HUES6 (cell line): ENCODE data around the gene DYNC1LI2.

Source experiments
- H3K27ac ChIP-seq: 2 replicates; pipeline ENCODE4 v1.7.0; 2013; ENCODE audit warnings: low read depth, mild to moderate bottlenecking, low read length, inconsistent platforms
- H3K27me3 ChIP-seq: 2 replicates; pipeline ENCODE4 v1.6.1; 2013; ENCODE audit warnings: low read length; ENCODE audit not compliant: control insufficient read depth, insufficient read depth
- H3K36me3 ChIP-seq: 2 replicates; pipeline ENCODE4 v1.6.1; 2013; ENCODE audit warnings: low read length; ENCODE audit not compliant: control insufficient read depth, insufficient read depth
- H3K4me1 ChIP-seq: 2 replicates; pipeline ENCODE4 v1.6.1; 2013; ENCODE audit warnings: low read length; ENCODE audit not compliant: control insufficient read depth, insufficient read depth
- H3K4me3 ChIP-seq: 2 replicates; pipeline ENCODE4 v1.5.1; 2013; ENCODE audit warnings: low read depth, low read length
- H3K9ac ChIP-seq: one replicate; pipeline ENCODE4 v1.6.1; 2013; ENCODE audit warnings: mild to moderate bottlenecking, low read length
- H3K9me3 ChIP-seq: 2 replicates; pipeline ENCODE4 v1.6.1; 2013; ENCODE audit warnings: low read depth, low read length; ENCODE audit not compliant: control insufficient read depth, insufficient read depth

DYNC1LI2 gene

GRCh38 chr16:66713076-66713475, 38.3 kb downstream of the DYNC1LI2 start:
- peaks cover 9% of the 10 kb centered on the region for H3K36me3 ChIP-seq
- H3K27me3 ChIP-seq, result no peaks in the 10 kb centered on the region
- H3K27ac ChIP-seq, result no peak overlapping the region
- no peak overlapping the region for H3K9ac ChIP-seq
- H3K4me3 ChIP-seq, result no peak overlapping the region
- H3K4me1 ChIP-seq, result peaks cover 5% of the 10 kb centered on the region; the same call in 1 of the 2 replicates
- peaks cover 4% of the 10 kb centered on the region; the same call in 1 of the 2 replicates for H3K9me3 ChIP-seq

DNA sequence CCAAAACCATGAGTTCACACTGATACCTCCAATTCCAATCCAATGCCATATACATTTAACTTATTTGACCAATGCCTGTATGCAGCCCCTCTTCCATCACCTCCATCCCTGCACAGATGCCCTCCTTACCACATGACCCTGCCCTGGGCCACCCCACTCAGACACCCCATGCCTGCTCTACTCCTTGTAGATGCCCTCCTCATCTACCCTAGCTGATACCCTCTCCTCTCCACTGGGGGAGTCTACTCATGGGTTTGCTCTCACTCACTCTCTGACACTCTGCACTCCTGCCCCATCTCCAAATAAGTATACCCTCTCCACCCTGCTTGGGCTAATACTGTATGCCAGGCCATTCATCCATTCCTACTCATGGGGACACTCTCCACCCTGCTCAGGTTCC, 38.9 kb downstream of the DYNC1LI2 start:
- Histone ChIP-seq H3K9me3 (peaks cover 4% of the 10 kb centered on the region; the same call in 1 of the 2 replicates), H3K36me3 (peaks cover 4% of the 10 kb centered on the region; the same call in 1 of the 2 replicates), H3K4me3 (no peak overlapping the region), H3K27ac (no peak overlapping the region), H3K27me3 (no peaks in the 10 kb centered on the region), H3K4me1 (no peaks in the 10 kb centered on the region), H3K9ac (no peak overlapping the region)

- Histone ChIP-seq H3K9me3 (peaks cover 4% of the 10 kb centered on the region; the same call in 1 of the 2 replicates), H3K4me3 (no peak overlapping the region), H3K27me3 (no peaks in the 10 kb centered on the region), H3K36me3 (no peaks in the 10 kb centered on the region), H3K9ac (no peak overlapping the region), H3K4me1 (peaks cover 4% of the 10 kb centered on the region), H3K27ac (no peak overlapping the region)
Measured at GRCh38 chr16:66711581-66711980, 39.8 kb downstream of the DYNC1LI2 start.

DNA sequence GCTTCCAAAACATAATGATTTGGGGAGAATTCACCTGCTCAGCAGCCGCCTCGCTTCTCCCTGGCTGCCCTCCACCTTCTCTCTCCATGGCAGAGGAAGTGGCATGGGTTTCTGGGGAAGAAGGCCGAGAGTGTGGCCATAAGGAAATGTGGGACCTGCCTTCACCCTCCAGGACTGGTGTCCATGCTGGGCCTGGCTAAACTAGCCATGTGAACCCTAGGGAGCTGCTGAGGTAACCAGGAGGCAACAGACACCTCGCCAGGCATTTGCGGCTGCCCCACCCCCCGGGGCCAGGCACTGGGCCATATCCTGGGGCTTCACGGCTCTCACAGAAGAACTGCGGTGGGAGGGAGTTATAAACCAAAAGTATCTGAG, 44.9 kb downstream of the DYNC1LI2 start:
- Histone ChIP-seq H3K4me3 (no peak overlapping the region), H3K9ac (no peak overlapping the region), H3K9me3 (no peaks in the 10 kb centered on the region), H3K36me3 (no peaks in the 10 kb centered on the region), H3K27ac (no peak overlapping the region), H3K4me1 (peaks cover 10% of the 10 kb centered on the region), H3K27me3 (no peaks in the 10 kb centered on the region)

DNA sequence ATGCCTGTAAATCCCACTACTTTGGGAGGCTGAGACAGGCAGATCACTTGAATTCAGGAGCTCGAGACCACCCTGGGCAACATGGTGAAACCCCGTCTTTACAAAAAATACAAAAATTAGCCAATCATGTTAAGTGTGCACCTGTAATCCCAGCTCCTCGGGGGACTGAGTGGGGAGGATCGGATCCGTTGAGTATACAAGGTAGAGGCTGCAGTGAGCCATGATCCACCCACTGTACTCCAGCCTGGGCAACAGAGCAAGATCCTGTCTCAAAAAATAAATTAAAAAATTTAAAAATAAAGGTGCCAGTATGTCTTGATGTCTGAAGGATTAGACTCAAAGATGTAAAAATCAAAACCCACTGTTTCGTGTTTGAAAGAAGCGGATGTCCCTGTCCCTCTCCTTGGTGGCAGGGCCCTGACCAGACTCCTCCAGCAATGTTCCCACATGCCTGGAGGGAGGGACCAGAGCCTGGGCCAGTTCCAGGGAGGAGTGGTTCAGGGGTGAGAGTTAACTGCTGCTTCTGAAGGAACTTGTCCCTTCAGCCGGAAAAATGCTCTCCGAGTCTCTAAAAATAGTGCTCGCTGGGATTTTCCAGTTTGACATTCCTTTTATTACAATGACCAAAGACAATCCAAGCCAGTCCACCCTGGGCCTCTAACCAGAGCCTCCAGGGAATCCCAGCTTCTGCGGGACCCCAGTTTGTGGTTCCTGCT, 45.5 kb downstream of the DYNC1LI2 start:
- no peak overlapping the region for H3K9ac ChIP-seq
- H3K4me3 ChIP-seq, result no peak overlapping the region
- no peak overlapping the region for H3K27ac ChIP-seq
- no peaks in the 10 kb centered on the region for H3K36me3 ChIP-seq
- no peaks in the 10 kb centered on the region for H3K9me3 ChIP-seq
- H3K4me1 ChIP-seq, result peaks cover 10% of the 10 kb centered on the region
- H3K27me3 ChIP-seq, result no peaks in the 10 kb centered on the region

- no peaks in the 10 kb centered on the region for H3K9me3 ChIP-seq
- no peaks in the 10 kb centered on the region for H3K27me3 ChIP-seq
- no peak overlapping the region for H3K27ac ChIP-seq
- H3K9ac ChIP-seq, result no peak overlapping the region
- peaks cover 10% of the 10 kb centered on the region for H3K4me1 ChIP-seq
- no peak overlapping the region for H3K4me3 ChIP-seq
- no peaks in the 10 kb centered on the region for H3K36me3 ChIP-seq
Measured at GRCh38 chr16:66703406-66704215, 47.8 kb downstream of the DYNC1LI2 start.

DNA sequence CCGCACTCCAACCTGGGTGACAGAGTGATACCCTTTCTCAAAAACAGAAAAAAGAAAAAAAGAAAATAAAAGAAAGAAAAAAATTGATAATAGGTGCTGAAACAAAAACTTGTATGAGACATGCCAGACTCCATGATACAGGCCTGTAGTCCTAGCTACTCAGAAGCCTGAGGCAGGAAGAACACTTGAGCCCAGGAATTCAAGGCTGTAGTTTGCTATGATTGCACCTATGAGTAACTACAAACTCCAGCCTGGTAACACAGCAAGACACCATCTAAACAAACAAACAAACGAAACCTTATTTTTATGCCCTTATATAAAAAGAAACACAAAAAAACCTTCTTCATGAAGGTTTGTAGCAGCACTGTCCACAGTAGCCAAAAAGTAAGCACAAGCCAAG, 49.9 kb downstream of the DYNC1LI2 start:
- H3K4me1 ChIP-seq, result peaks cover 5% of the 10 kb centered on the region; the same call in 1 of the 2 replicates
- peaks cover 8% of the 10 kb centered on the region; the same call in 1 of the 2 replicates for H3K27me3 ChIP-seq
- H3K4me3 ChIP-seq, result no peak overlapping the region
- H3K9me3 ChIP-seq, result no peaks in the 10 kb centered on the region
- H3K9ac ChIP-seq, result no peak overlapping the region
- no peaks in the 10 kb centered on the region for H3K36me3 ChIP-seq
- no peak overlapping the region for H3K27ac ChIP-seq

- Histone ChIP-seq H3K27ac (no peak overlapping the region), H3K27me3 (peaks cover 8% of the 10 kb centered on the region; the same call in 1 of the 2 replicates), H3K4me1 (no peaks in the 10 kb centered on the region), H3K9ac (no peak overlapping the region), H3K9me3 (no peaks in the 10 kb centered on the region), H3K4me3 (no peak overlapping the region), H3K36me3 (no peaks in the 10 kb centered on the region)
Measured at GRCh38 chr16:66701026-66701425, 50.4 kb downstream of the DYNC1LI2 start.

DNA sequence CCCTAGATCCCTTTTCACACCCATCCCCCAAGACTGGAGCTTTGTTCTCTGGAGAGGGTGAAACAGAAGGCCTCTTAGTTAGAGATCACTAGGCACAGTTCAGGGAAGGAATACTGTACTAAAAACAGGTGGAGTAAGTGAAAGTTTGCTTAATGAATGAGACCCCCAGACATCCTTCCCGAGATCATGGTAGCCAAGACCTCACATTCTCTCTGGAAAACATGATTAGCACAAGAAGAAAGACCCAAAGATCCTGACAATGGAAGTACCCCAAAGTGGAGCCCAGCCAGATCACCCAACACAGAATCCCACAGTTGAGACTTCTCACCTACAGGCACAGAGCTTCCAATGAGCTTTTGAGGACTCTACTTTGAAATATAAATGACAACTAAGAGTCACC, 51.5 kb downstream of the DYNC1LI2 start:
- Histone ChIP-seq H3K4me1 (peaks cover 7% of the 10 kb centered on the region; the same call in 1 of the 2 replicates), H3K4me3 (no peak overlapping the region), H3K27ac (no peak overlapping the region), H3K36me3 (no peaks in the 10 kb centered on the region), H3K27me3 (peaks cover 14% of the 10 kb centered on the region; the same call in 1 of the 2 replicates), H3K9me3 (no peaks in the 10 kb centered on the region), H3K9ac (no peak overlapping the region)

GRCh38 chr16:66698046-66698445, 53.4 kb downstream of the DYNC1LI2 start:
- Histone ChIP-seq H3K4me3 (no peak overlapping the region), H3K4me1 (peaks cover 10% of the 10 kb centered on the region; the same call in 1 of the 2 replicates), H3K27me3 (peaks cover 14% of the 10 kb centered on the region; the same call in 1 of the 2 replicates), H3K9ac (no peak overlapping the region), H3K9me3 (no peaks in the 10 kb centered on the region), H3K36me3 (no peaks in the 10 kb centered on the region), H3K27ac (no peak overlapping the region)
